HG02571 (cell line): ENCODE measurements around the gene HNRNPCL1.
"Not testable (repeated sequence)": the region's sequence is repeated elsewhere in the genome, so short reads cannot be mapped to it uniquely, and the experiment has no call there.

Experiments
- ATAC-seq: cut with Tn5 transposase; IDR thresholded peaks from one replicate; pipeline ENCODE4 v1.9.1; 2021; ENCODE audit warnings: mild to moderate bottlenecking, moderate library complexity; ENCODE audit not compliant: unreplicated experiment

HNRNPCL1 gene

GRCh38 chr1:12848620-12849019 lies at the start of gene HNRNPCL1:
Gene HNRNPCL1, minus strand, starts transcription at chr1:12848720. Its CDS starts 431 bp downstream, at chr1:12848289.
- not testable (repeated sequence) for ATAC-seq

- not testable (repeated sequence) for ATAC-seq
Observed at GRCh38 chr1:12898170-12898569, 49.6 kb upstream of the HNRNPCL1 start, which contains the start of gene PRAMEF10. Gene PRAMEF10, minus strand, starts transcription at chr1:12898270. Its CDS starts 2,423 bp downstream, at chr1:12895847.

GRCh38 chr1:12886101-12886500 lies 37.6 kb upstream of the HNRNPCL1 start, which contains the start of gene PRAMEF4:
Gene PRAMEF4, minus strand, starts transcription at chr1:12886201. Its CDS starts 2,807 bp downstream, at chr1:12883394.
- ATAC-seq, result not testable (repeated sequence)

GRCh38 chr1:12878453-12878852 lies 29.9 kb upstream of the HNRNPCL1 start:
- ATAC-seq, result not testable (repeated sequence)

GRCh38 chr1:12863131-12863880 lies 14.8 kb upstream of the HNRNPCL1 start:
- not testable (repeated sequence) for ATAC-seq

- not testable (repeated sequence) for ATAC-seq
Observed at GRCh38 chr1:12856786-12857185, 8.3 kb upstream of the HNRNPCL1 start, which contains the start of gene PRAMEF2. Gene PRAMEF2, plus strand, starts transcription at chr1:12857086. Its CDS starts 1,924 bp downstream, at chr1:12859010.

GRCh38 chr1:12851779-12852178 lies 3.3 kb upstream of the HNRNPCL1 start:
- no peak for ATAC-seq

GRCh38 chr1:12833251-12833650 lies 15.3 kb downstream of the HNRNPCL1 start:
- not testable (repeated sequence) for ATAC-seq

GRCh38 chr1:12831310-12831709 lies 17.2 kb downstream of the HNRNPCL1 start, which contains the start of gene PRAMEF11:
Gene PRAMEF11, minus strand, starts transcription at chr1:12831410. Its CDS starts 2,621 bp downstream, at chr1:12828789.
- ATAC-seq, result not testable (repeated sequence)

GRCh38 chr1:12819061-12819460 lies 29.5 kb downstream of the HNRNPCL1 start:
- ATAC-seq, result not testable (repeated sequence)

- no peak for ATAC-seq
Observed at GRCh38 chr1:12811409-12811784, 37.1 kb downstream of the HNRNPCL1 start.

GRCh38 chr1:12810691-12811408 lies 37.7 kb downstream of the HNRNPCL1 start:
- no peak for ATAC-seq

GRCh38 chr1:12809933-12810332 lies 38.6 kb downstream of the HNRNPCL1 start:
- no peak for ATAC-seq

- no peak for ATAC-seq
Observed at GRCh38 chr1:12799730-12800129, 48.8 kb downstream of the HNRNPCL1 start.

GRCh38 chr1:12798911-12799310 lies 49.6 kb downstream of the HNRNPCL1 start:
- ATAC-seq, result no peak
